PFSK-1 (cell line): Measurements from ENCODE around the gene FBXL13.

Source experiments
- SIN3A ChIP-seq: IDR thresholded peaks from 2 replicates; pipeline ENCODE4 v1.6.1; 2012; ENCODE audit warnings: mild to moderate bottlenecking, low read length, moderate library complexity, borderline replicate concordance; ENCODE audit not compliant: insufficient read depth
- TAF1 ChIP-seq: IDR thresholded peaks from 2 replicates; pipeline ENCODE4 v1.6.1; 2012; ENCODE audit warnings: low read length, control low read depth, borderline replicate concordance; ENCODE audit not compliant: insufficient read depth
- TF ChIP-seq, protein P1 (sequence below), 2 experiments: IDR thresholded peaks; 2 replicates each; pipeline versions ENCODE4 v1.6.1 to v1.8.0; 2011 to 2012; ENCODE audit warnings: low read depth in 2 of 2, low read length in 2 of 2, control low read depth in 1 of 2, inconsistent platforms in 1 of 2, mild to moderate bottlenecking in 1 of 2, moderate library complexity in 1 of 2; ENCODE audit not compliant: insufficient read depth in 1 of 2

GRCh38 chr7:102935450-102936115 lies 139.0 kb downstream of the FBXL13 start:
- TF ChIP-seq, protein P1, sequence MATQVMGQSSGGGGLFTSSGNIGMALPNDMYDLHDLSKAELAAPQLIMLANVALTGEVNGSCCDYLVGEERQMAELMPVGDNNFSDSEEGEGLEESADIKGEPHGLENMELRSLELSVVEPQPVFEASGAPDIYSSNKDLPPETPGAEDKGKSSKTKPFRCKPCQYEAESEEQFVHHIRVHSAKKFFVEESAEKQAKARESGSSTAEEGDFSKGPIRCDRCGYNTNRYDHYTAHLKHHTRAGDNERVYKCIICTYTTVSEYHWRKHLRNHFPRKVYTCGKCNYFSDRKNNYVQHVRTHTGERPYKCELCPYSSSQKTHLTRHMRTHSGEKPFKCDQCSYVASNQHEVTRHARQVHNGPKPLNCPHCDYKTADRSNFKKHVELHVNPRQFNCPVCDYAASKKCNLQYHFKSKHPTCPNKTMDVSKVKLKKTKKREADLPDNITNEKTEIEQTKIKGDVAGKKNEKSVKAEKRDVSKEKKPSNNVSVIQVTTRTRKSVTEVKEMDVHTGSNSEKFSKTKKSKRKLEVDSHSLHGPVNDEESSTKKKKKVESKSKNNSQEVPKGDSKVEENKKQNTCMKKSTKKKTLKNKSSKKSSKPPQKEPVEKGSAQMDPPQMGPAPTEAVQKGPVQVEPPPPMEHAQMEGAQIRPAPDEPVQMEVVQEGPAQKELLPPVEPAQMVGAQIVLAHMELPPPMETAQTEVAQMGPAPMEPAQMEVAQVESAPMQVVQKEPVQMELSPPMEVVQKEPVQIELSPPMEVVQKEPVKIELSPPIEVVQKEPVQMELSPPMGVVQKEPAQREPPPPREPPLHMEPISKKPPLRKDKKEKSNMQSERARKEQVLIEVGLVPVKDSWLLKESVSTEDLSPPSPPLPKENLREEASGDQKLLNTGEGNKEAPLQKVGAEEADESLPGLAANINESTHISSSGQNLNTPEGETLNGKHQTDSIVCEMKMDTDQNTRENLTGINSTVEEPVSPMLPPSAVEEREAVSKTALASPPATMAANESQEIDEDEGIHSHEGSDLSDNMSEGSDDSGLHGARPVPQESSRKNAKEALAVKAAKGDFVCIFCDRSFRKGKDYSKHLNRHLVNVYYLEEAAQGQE (IDR thresholded peaks at IDR 0.05; ENCODE audit: insufficient read depth in 1 of 2, low read depth in 2 of 2, low read length in 2 of 2), result no peak
- TF ChIP-seq TAF1 (no peak), SIN3A (no peak)
